ENCODE measurements around the gene TBL1X. TPM values are rescaled to one million over a fixed set of nuclear protein-coding genes. Genes with fewer than 3 reads are reported as not detected.

TBL1X gene
- total and polyA plus RNA-seq, 2 of the 4 experiments (the other 2 are of a cell fraction): 16.2 to 20.8 TPM

- no peak overlapping the region for H4K8ac ChIP-seq (ENCODE audit: low read depth in 2 of 2, low read length in 2 of 2)
- H4K5ac ChIP-seq (ENCODE audit: low read depth, low read length): no peak overlapping the region
- H3K4ac ChIP-seq (ENCODE audit: low read depth, low read length): no peak overlapping the region
- H2AFZ ChIP-seq (replicated peaks; ENCODE audit: low read length, poor library complexity): no peak overlapping the region
- BruUV-seq (replicated peaks): no TSS peak
- H2BK5ac ChIP-seq (ENCODE audit: low read depth, low read length, poor library complexity, severe bottlenecking): no peak overlapping the region
- no peak overlapping the region for H2BK15ac ChIP-seq (ENCODE audit: low read depth, low read length)
- ATAC-seq (ENCODE audit: low read depth): no peak
- H2BK120ac ChIP-seq (ENCODE audit: low read depth, low read length): no peak overlapping the region
- H3K18ac ChIP-seq (ENCODE audit: low read depth, low read length): no peak overlapping the region
- H3K79me1 ChIP-seq (ENCODE audit: low read depth in 1 of 2, low read length in 2 of 2): peaks cover 32 to 62% of the 10 kb centered on the region in 2 experiments
- no peak for DNase-seq
- peaks cover 8% of the 10 kb centered on the region; the same call in 1 of the 2 replicates for H3K9me1 ChIP-seq (ENCODE audit: insufficient read depth, low read length)
- H4K20me1 ChIP-seq (ENCODE audit: insufficient read depth, low read length): peaks cover 3% of the 10 kb centered on the region; the same call in 1 of the 2 replicates
- no peak overlapping the region for H3K4me3 ChIP-seq (ENCODE audit: insufficient read depth, low read depth, low read length)
- H2BK20ac ChIP-seq (ENCODE audit: low read depth, low read length): no peak overlapping the region; the same call in 1 of the 2 replicates
- H2AK9ac ChIP-seq (replicated peaks; ENCODE audit: low read depth, low read length, poor library complexity): no peak overlapping the region
- H3K4me2 ChIP-seq (ENCODE audit: low read depth, low read length): no peak overlapping the region
- 81% methylated on average over 5 of the region's 8 CpGs; no CpG with 5 or more reads in 1 of the 2 experiments for WGBS, 2 experiments (ENCODE audit: extremely low coverage in 2 of 2, insufficient read length in 1 of 2)
- H3K27ac ChIP-seq (ENCODE audit: insufficient read depth, low read length): no peak overlapping the region
- no peak overlapping the region for H3K23ac ChIP-seq (ENCODE audit: low read depth, low read length)
- POLR2A ChIA-PET (ENCODE audit: unreplicated experiment): no interaction called here
- no peak overlapping the region for H4K91ac ChIP-seq (ENCODE audit: insufficient read depth, low read depth, low read length)
- H3K36me3 ChIP-seq (ENCODE audit: control insufficient read depth, insufficient read depth, low read length): no peaks in the 10 kb centered on the region; the same call in 1 of the 2 replicates
- CTCF ChIA-PET: no interaction called here
- intact Hi-C loops (cut with micrococcal nuclease) (no loop called here), in situ Hi-C loops (cut with MboI; ENCODE audit: low sequenced_read_pairs) (no loop called here), dilution Hi-C loops (cut with HindIII; ENCODE audit: low sequenced_read_pairs, unreplicated experiment) (no loop called here)
- H2AK5ac ChIP-seq (ENCODE audit: low read depth, low read length): peak overlapping the region; percentile 43; the same call in 1 of the 2 replicates
- H3K27me3 ChIP-seq (ENCODE audit: control insufficient read depth, insufficient read depth, low read length): no peaks in the 10 kb centered on the region
- 0 out of 2 replicates have a peak overlapping the region, but pooled peaks have one; percentile 16 for H3K14ac ChIP-seq (replicated peaks; ENCODE audit: low read depth, low read length)
- H3K56ac ChIP-seq (ENCODE audit: extremely low read depth, insufficient read depth, low read length): no peak overlapping the region
- H3K4me1 ChIP-seq (ENCODE audit: control insufficient read depth, insufficient read depth, low read length): peaks cover 21% of the 10 kb centered on the region
- no peak overlapping the region for H3K9ac ChIP-seq (ENCODE audit: low read depth, low read length)
- TF ChIP-seq SMC3 (IDR thresholded peaks at IDR 0.05; ENCODE audit: low read depth, low read length): no peak
- no peak for TF ChIP-seq RFX5 (IDR thresholded peaks at IDR 0.05; ENCODE audit: low read depth, low read length)
- no peak for TF ChIP-seq CTCF (conservative IDR thresholded peaks at IDR 0.05; ENCODE audit: low read depth, low read length)
- TF ChIP-seq POLR2A (IDR thresholded peaks at IDR 0.05; ENCODE audit: low read depth, low read length): no peak
- no peak for TF ChIP-seq RCOR1 (IDR thresholded peaks at IDR 0.05; ENCODE audit: insufficient replicate concordance, low read length)
- TF ChIP-seq BHLHE40 (IDR thresholded peaks at IDR 0.05; ENCODE audit: low read depth, low read length): no peak
- TF ChIP-seq FOS (IDR thresholded peaks at IDR 0.05; ENCODE audit: low read depth, low read length): no peak
- no peak for TF ChIP-seq ELK1 (IDR thresholded peaks at IDR 0.05; ENCODE audit: borderline replicate concordance, low read depth, low read length)
- no peak for TF ChIP-seq MXI1 (IDR thresholded peaks at IDR 0.05; ENCODE audit: borderline replicate concordance, low read depth, low read length)
- TF ChIP-seq RAD21 (IDR thresholded peaks at IDR 0.05; ENCODE audit: low read length): no peak
- TF ChIP-seq CEBPB (IDR thresholded peaks at IDR 0.05; ENCODE audit: low read depth, low read length): no peak
- H3K9me3 ChIP-seq (ENCODE audit: control insufficient read depth, insufficient read depth, low read length): no peaks in the 10 kb centered on the region; the same call in 1 of the 2 replicates
These were observed 68.8 kb downstream of the TBL1X start for GRCh38 chrX:9533611-9534010.

Measured in IMR-90 (cell line).